PFSK-1 (cell line): ENCODE data around the gene ASNSD1.

Source experiments
- FOXP2 ChIP-seq: optimal IDR thresholded peaks from 2 replicates; pipeline ENCODE3; 2011; ENCODE audit warnings: borderline replicate concordance, control low read depth, inconsistent platforms; ENCODE audit not compliant: insufficient read depth; ENCODE audit errors: extremely low read length, extremely low read depth
- POLR2AphosphoS5 ChIP-seq: IDR thresholded peaks from 2 replicates; pipeline ENCODE4 v1.6.1; 2012; ENCODE audit warnings: low read depth, mild to moderate bottlenecking, control low read depth, low read length, moderate library complexity
- REST ChIP-seq, 2 experiments: IDR thresholded peaks; 2 replicates each; pipeline versions ENCODE4 v1.6.1 to v1.8.0; 2011 to 2012; ENCODE audit warnings: low read depth in 2 of 2, low read length in 2 of 2, control low read depth in 1 of 2, inconsistent platforms in 1 of 2, mild to moderate bottlenecking in 1 of 2, moderate library complexity in 1 of 2; ENCODE audit not compliant: insufficient read depth in 1 of 2
- SIN3A ChIP-seq: IDR thresholded peaks from 2 replicates; pipeline ENCODE4 v1.6.1; 2012; ENCODE audit warnings: mild to moderate bottlenecking, low read length, moderate library complexity, borderline replicate concordance; ENCODE audit not compliant: insufficient read depth
- TAF1 ChIP-seq: IDR thresholded peaks from 2 replicates; pipeline ENCODE4 v1.6.1; 2012; ENCODE audit warnings: low read length, control low read depth, borderline replicate concordance; ENCODE audit not compliant: insufficient read depth

The ASNSD1 gene

DNA sequence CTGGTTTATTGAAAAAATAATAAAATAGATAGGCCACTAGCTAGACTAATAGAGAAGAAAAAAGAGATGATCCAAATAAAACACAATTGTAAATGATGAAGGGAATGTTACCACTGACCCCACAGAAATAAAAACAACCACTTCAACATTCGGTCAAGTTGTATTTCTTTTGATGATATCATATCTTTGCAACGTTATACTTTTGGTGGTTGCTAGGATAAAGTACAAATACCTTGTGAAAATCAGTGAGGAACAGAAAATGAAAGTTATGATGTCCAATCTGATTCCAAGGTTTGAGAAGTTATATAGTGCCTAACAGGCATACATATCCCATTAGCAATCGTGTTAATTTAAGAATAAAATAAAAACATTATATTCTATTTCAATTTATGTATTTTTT, 6.6 kb upstream of the ASNSD1 start:
- TF ChIP-seq SIN3A (no peak), POLR2AphosphoS5 (no peak), TAF1 (no peak), FOXP2 (no peak), REST (IDR thresholded peaks at IDR 0.05; ENCODE audit: insufficient read depth in 1 of 2, low read depth in 2 of 2, low read length in 2 of 2) (no peak)

- TF ChIP-seq FOXP2 (no peak), SIN3A (no peak), TAF1 (no peak), POLR2AphosphoS5 (no peak), REST (IDR thresholded peaks at IDR 0.05; ENCODE audit: insufficient read depth in 1 of 2, low read depth in 2 of 2, low read length in 2 of 2) (no peak)
Observed at GRCh38 chr2:189657867-189658266, 3.4 kb upstream of the ASNSD1 start.

DNA sequence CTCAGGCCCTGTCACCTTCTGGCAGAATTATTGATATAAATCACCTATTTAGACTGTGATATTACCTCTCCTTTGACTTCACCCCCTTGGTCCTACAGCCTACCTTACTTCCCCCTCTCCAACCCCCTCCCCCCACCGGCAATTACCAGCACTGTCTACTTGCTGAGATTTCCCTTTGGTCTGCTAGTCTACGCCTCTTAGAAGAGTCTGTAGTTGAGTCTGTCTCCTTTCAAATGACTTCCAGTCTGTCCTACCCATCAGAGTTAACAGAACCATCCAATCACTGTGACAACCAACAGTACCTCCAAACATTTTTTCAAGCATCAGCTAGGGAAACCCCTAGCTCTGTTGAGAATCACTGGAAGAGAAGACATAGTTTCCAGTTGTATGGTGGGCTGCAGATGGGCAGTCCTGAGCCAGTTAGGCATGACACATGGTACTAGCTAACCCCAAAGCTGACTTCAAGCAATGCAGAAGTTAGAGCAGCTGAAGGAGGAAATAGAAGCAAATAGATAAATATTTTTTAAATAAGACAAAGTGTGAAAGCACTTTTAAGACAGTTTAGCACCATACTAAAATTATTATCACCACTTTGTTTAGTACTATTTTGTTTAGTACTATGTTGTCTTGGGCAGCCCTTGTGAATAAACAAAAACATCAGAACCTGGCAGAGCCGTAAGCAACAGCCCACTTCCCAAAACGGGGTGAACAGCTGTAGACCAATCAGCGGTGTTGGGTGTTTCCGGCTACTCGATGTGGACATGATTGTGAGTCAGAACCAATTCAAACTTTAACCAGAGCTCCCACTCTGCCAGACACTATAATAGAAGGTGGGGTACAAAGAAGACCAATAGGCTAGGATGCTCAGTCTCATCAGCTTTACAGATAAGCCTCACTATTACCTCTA, 2.7 kb upstream of the ASNSD1 start:
- TF ChIP-seq FOXP2, result no peak
- TF ChIP-seq TAF1, result no peak
- no peak for TF ChIP-seq REST (IDR thresholded peaks at IDR 0.05; ENCODE audit: insufficient read depth in 1 of 2, low read depth in 2 of 2, low read length in 2 of 2)
- no peak for TF ChIP-seq POLR2AphosphoS5
- TF ChIP-seq SIN3A, result no peak

DNA sequence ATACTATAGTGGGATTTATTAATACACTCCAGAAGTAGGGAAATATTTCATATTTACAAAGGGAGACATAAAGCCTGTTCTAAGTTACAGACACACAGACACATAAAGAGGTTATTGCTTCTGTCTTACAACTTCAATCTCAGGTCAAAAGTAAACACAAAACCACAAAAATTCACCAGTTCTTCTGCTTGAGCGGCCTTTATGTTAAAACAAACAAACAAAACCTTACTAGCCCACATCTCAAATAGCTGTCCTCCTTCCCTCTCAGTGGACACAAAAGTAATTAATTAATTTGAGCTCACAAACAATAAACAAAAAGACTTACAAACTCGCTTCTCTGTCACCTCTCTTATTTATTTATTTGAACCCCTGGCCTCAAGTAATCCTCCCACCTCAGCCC, 1.5 kb upstream of the ASNSD1 start:
- TF ChIP-seq FOXP2, result no peak
- TF ChIP-seq SIN3A, result no peak
- no peak for TF ChIP-seq REST (IDR thresholded peaks at IDR 0.05; ENCODE audit: insufficient read depth in 1 of 2, low read depth in 2 of 2, low read length in 2 of 2)
